ENCODE measurements around the gene SRSF11. TPM values are rescaled to one million over a fixed set of nuclear protein-coding genes. Genes with fewer than 3 reads are reported as not detected.
A peak's percentile ranks its signal among the peaks of the same experiment; 100 is the strongest.
"Not testable (repeated sequence)": the region's sequence is repeated elsewhere in the genome, so short reads cannot be mapped to it uniquely, and the experiment has no call there.

SRSF11 gene
- total and polyA plus RNA-seq, 2 donors from 2014 or later = 58.9 to 135 TPM

- no peak for DNase-seq
- H3K36me3 ChIP-seq (ENCODE audit: control insufficient read depth in 2 of 3, insufficient read depth in 3 of 3, low read length in 3 of 3) = peaks cover 0 to 2% (median 0%) of the 10 kb centered on the region in 3 donors
- TF ChIP-seq CTCF (IDR thresholded peaks at IDR 0.05; ENCODE audit: borderline replicate concordance, extremely low read depth, insufficient read depth) = no peak
- no peaks in the 10 kb centered on the region for H3K27me3 ChIP-seq (ENCODE audit: control insufficient read depth, insufficient read depth, low read length)
- H3K9me3 ChIP-seq (ENCODE audit: control insufficient read depth in 2 of 3, insufficient read depth in 1 of 3, low read length in 3 of 3) = no peaks in the 10 kb centered on the region
- H3K4me1 ChIP-seq (ENCODE audit: control insufficient read depth in 2 of 3, insufficient read depth in 2 of 3, low read depth in 1 of 3, low read length in 3 of 3) = peaks cover 0 to 6% (median 5%) of the 10 kb centered on the region in 3 donors
- peak overlapping the region; percentile 45 to 92 for H3K27ac ChIP-seq (ENCODE audit: low read depth in 2 of 2, low read length in 2 of 2)
- intact Hi-C loops (cut with DNase I) = no loop called here
- no peak for FAIRE-seq
- H3K9ac ChIP-seq (ENCODE audit: low read length in 3 of 3) = peak overlapping the region; percentile 81 to 99 (median 96)
- peak overlapping the region; percentile 86 to 100 (median 99) for H3K4me3 ChIP-seq (ENCODE audit: low read length in 3 of 3)
These were observed 16.1 kb upstream of the SRSF11 start for GRCh38 chr1:70205071-70205433.

GRCh38 chr1:70205434-70206118 is 15.6 kb upstream of the SRSF11 start, which contains the start of gene LRRC40:
LRRC40 (minus strand) TSS chr1:70205579; CDS start chr1:70205540, 39 bp downstream.
- TF ChIP-seq CTCF (IDR thresholded peaks at IDR 0.05; ENCODE audit: borderline replicate concordance, extremely low read depth, insufficient read depth) = no peak
- Histone ChIP-seq H3K27me3 (ENCODE audit: control insufficient read depth, insufficient read depth, low read length) (no peaks in the 10 kb centered on the region), H3K4me3 (ENCODE audit: low read length in 3 of 3) (peak within 1 kb of the TSS; percentile 86 to 100 (median 99)), H3K9ac (ENCODE audit: low read length in 3 of 3) (peak within 1 kb of the TSS; percentile 81 to 99 (median 96)), H3K27ac (ENCODE audit: low read depth in 2 of 2, low read length in 2 of 2) (peak within 1 kb of the TSS; percentile 87 to 92), H3K9me3 (ENCODE audit: control insufficient read depth in 2 of 3, insufficient read depth in 1 of 3, low read length in 3 of 3) (no peaks in the 10 kb centered on the region), H3K36me3 (ENCODE audit: control insufficient read depth in 2 of 3, insufficient read depth in 3 of 3, low read length in 3 of 3) (peaks cover 0 to 2% (median 0%) of the 10 kb centered on the region in 3 donors), H3K4me1 (ENCODE audit: control insufficient read depth in 2 of 3, insufficient read depth in 2 of 3, low read depth in 1 of 3, low read length in 3 of 3) (peaks cover 0 to 6% (median 5%) of the 10 kb centered on the region in 3 donors)
- FAIRE-seq = no peak
- DNase-seq = peak; percentile 97 to 99 (median 98)
- intact Hi-C loops (cut with DNase I) = no loop called here

GRCh38 chr1:70206833-70207232 is 14.3 kb upstream of the SRSF11 start:
- DNase-seq; H3K4me1 ChIP-seq (ENCODE audit: control insufficient read depth in 2 of 3, insufficient read depth in 2 of 3, low read depth in 1 of 3, low read length in 3 of 3); H3K9me3 ChIP-seq (ENCODE audit: control insufficient read depth in 2 of 3, insufficient read depth in 1 of 3, low read length in 3 of 3); H3K27me3 ChIP-seq (ENCODE audit: control insufficient read depth, insufficient read depth, low read length); H3K36me3 ChIP-seq (ENCODE audit: control insufficient read depth in 2 of 3, insufficient read depth in 3 of 3, low read length in 3 of 3); intact Hi-C loops (cut with DNase I); FAIRE-seq; H3K27ac ChIP-seq (ENCODE audit: low read depth in 2 of 2, low read length in 2 of 2): not testable (repeated sequence)
- Histone ChIP-seq H3K9ac (ENCODE audit: low read length in 3 of 3) (peak overlapping the region; percentile 81 to 99 (median 96)), H3K4me3 (ENCODE audit: low read length in 3 of 3) (peak overlapping the region; percentile 86 to 100 (median 99))

GRCh38 chr1:70207492-70207891 is 13.7 kb upstream of the SRSF11 start:
- intact Hi-C loops (cut with DNase I) = no loop called here
- Histone ChIP-seq H3K4me3 (ENCODE audit: low read length in 3 of 3) (no peak overlapping the region), H3K27me3 (ENCODE audit: control insufficient read depth, insufficient read depth, low read length) (no peaks in the 10 kb centered on the region), H3K4me1 (ENCODE audit: control insufficient read depth in 2 of 3, insufficient read depth in 2 of 3, low read depth in 1 of 3, low read length in 3 of 3) (peaks cover 0 to 6% (median 5%) of the 10 kb centered on the region in 3 donors), H3K9me3 (ENCODE audit: control insufficient read depth in 2 of 3, insufficient read depth in 1 of 3, low read length in 3 of 3) (no peaks in the 10 kb centered on the region), H3K9ac (ENCODE audit: low read length in 3 of 3) (no peak overlapping the region), H3K36me3 (ENCODE audit: control insufficient read depth in 2 of 3, insufficient read depth in 3 of 3, low read length in 3 of 3) (no peaks in the 10 kb centered on the region), H3K27ac (ENCODE audit: low read depth in 2 of 2, low read length in 2 of 2) (no peak overlapping the region)
- FAIRE-seq (no peak), DNase-seq (no peak)
- TF ChIP-seq CTCF (IDR thresholded peaks at IDR 0.05; ENCODE audit: borderline replicate concordance, extremely low read depth, insufficient read depth) = no peak

All from kidney (tissue), 14 donors.